Effector CD4-positive, alpha-beta T cell (primary cell): ENCODE results near the gene B4GALT6.

Source experiments
- DNase-seq: peaks from one replicate; pipeline ENCODE4 v3.0.0-alpha.2; 2020

The B4GALT6 gene

DNA sequence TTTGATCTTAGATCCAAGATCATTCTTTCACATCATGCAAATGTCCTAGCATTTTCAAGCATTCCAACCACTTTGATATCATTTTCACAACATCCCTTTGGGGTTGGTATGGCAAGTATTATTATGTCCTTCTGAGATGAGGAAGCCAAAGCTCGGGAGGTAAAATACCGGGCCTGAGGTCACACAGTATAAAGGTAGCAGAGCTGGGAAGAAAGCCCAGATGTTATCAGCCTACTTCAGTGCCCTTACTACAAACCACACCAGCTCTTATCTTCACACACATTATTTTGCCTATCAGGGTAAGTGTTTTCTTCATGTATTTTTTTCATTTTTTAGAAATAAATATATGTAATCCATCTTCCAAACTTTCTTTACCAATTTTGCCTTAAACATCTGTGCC is 4.2 kb upstream of the B4GALT6 start:
- DNase-seq = no peak

- no peak for DNase-seq
Measured at GRCh38 chr18:31686986-31687928, 2.9 kb upstream of the B4GALT6 start.

- no peak for DNase-seq
Measured at GRCh38 chr18:31686572-31686971, 2.2 kb upstream of the B4GALT6 start.

GRCh38 chr18:31685097-31686082 is 1.0 kb upstream of the B4GALT6 start:
- peak; percentile 4 for DNase-seq

GRCh38 chr18:31683968-31684278 is 458 bp downstream of the B4GALT6 start:
- DNase-seq = no peak

- DNase-seq = no peak
Measured at GRCh38 chr18:31683106-31683505, 1.3 kb downstream of the B4GALT6 start.

DNA sequence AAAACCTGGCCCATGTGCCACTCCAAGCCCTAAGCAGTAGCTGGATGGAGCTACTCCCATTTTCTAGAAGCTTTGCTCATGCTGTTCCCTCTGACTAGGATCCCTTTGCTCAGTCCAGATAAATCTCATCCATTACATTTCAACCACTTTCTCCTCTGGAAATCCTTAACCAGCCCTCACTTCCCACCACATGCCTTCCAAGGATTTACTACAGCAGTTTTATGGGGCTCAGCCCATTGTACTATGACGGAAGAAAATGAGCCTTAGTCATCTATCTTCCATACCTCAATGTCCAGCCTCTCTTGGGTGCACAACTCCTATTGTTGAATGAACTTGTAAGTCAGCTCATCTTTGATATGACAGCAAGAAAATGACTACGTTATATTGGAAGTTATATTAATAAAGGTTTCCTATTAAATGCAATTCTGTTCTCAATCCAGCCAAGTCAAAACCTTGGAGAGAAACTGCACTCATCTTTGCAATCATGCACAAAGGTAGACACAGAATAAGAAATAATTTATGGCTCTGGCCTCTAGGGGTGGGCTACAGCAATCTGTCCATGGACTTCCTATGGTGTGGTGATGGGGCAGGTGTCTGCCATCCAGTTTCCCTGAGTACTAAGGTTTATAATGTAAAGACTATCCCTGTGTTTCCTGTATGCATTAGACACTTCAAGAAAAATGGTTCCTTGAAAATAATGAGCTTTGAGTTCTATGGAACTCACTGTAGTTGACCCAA is 3.4 kb downstream of the B4GALT6 start:
- no peak for DNase-seq

- no peak for DNase-seq
Measured at GRCh38 chr18:31680433-31680811, 4.0 kb downstream of the B4GALT6 start.

DNA sequence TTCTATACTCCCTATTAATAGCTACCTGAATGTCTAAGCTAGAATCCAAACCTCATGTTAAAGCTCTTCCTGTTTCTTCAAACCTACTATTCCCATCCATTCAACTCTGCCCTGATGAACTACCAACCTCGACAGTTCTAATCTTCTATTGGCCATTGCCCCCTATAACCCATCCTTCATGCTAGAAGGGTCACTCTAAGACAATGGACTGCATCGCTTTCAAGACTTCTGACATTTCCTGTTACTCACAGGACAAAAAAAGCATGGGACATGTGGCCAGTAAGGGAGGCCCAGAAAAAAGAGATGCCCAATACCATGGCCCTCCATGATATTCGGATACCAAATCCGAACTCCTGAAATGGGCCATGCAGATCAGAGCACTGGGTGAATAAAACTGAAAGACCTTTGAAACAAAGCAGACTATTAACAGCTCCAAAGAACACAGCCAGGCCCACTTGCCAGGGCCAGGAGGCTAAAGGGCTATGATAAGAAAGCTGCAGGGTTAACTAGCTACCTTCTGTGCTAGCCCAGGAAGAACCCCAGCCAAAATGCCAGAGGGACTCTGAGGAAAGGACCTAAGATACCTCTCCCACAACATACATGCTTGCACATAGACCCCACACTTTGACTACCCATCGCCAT is 4.5 kb downstream of the B4GALT6 start:
- no peak for DNase-seq

GRCh38 chr18:31679133-31679742 is 5.1 kb downstream of the B4GALT6 start:
- DNase-seq = no peak

GRCh38 chr18:31678425-31678824 is 6.0 kb downstream of the B4GALT6 start:
- no peak for DNase-seq

- DNase-seq = no peak
Measured at GRCh38 chr18:31677592-31677991, 6.8 kb downstream of the B4GALT6 start.

GRCh38 chr18:31675404-31675803 is 9.0 kb downstream of the B4GALT6 start:
- no peak for DNase-seq

DNA sequence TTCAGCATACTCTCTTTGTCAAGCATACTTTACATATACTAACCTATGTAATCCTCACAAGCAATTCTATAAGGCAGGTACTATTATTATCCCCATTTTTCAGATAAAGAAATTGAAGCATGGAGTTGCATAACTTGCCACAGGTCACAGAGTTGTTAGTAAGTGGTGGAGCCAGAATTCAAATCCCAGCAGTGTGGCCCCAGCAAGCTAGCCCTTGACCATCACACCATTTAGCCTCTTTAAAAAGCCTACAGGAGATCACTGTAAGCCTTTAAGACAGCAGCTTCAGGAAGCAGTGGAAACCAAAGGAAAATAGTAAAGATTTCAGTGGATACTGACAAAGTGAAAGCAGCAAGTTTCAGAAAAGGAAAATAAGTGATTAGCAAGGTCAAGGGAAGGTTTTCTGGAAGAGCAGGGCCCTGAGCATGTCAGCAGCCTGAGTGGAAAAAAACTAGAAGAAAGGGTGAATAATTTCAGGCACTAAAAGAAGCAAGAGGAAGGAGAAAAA is 11.7 kb downstream of the B4GALT6 start:
- DNase-seq = no peak

DNA sequence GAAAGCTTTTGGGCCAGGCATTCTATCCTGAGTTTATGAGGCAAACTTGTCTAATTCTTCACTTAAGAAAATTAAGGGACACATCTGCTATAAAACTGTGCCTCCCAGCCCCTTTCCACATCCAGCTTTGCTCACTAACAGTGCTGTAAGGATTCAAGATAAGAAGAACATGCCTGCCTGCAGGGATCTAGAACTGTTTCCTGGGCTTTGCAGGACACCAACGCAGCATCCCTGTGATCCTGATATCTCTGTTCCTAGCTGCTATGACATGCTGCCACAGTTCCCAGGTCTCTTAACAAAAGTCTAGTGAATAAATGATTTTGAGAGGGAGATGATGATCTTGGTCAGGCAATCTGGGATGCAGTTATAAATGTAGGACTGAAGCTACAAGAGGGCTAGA is 12.4 kb downstream of the B4GALT6 start:
- DNase-seq = no peak

DNA sequence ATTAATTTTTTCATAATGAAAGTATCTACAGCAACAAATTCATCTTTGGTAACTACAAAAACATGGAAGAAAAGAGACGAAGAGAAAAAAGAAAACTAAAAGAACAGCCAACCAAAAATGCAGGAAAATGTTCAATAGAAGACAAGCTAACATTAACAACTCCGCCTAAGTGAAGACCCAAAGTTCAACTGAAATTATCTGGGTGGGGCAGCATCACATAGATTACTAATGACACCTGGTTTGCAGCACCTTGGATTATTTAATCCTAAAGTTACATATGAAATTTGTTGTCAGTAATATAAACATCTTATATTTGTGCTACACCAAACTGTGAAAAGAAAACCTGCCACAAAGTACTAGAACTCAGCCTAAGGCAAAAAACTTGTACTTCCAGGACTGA is 14.8 kb downstream of the B4GALT6 start:
- DNase-seq = no peak

- DNase-seq = no peak
Measured at GRCh38 chr18:31667185-31667584, 17.2 kb downstream of the B4GALT6 start.

GRCh38 chr18:31666055-31666454 is 18.3 kb downstream of the B4GALT6 start:
- no peak for DNase-seq

DNA sequence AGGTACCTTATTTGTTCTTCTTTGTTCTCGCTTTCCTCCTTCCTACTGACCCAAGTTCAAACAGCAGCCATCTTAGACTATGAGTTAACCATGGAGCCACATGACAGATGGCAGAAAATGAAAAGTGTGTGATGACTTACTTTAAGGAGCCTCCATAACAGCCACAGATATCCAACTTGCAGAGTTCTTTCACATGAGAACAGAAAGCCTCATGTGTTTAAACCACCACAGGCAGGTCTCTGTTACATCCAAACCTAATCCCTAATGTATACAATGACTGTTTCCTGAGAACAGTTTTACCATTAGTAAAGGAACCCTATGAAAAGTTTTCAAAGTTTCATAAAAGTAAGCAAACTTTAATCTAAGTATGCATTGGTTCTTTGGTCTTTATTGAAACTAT is 20.3 kb downstream of the B4GALT6 start:
- DNase-seq = no peak

GRCh38 chr18:31661965-31662364 is 22.4 kb downstream of the B4GALT6 start:
- DNase-seq = no peak

DNA sequence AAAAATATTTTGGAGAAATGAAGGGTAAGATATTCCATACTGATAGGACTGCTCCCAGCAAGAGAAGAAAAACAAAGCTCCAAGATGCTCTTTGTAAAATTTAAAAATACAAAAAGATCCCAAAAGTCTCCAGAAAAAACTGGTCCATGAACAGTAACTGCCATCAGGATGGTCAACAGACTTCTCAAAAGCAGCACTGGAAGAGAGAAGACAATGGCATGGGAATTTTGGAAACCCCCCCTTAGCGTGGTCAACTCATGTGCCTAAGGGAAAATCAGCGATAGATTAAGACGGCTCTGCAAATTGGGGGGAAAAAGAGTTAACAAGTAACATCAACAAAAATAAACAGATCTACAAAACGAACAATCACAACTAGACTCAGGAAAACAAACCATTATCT is 23.6 kb downstream of the B4GALT6 start:
- DNase-seq = no peak
